Amniotic epithelial cell (primary cell): Measurements from ENCODE around the gene ANKRD63.
A peak's percentile ranks its signal among the peaks of the same experiment; 100 is the strongest.

ENCODE experiments used
- DNase-seq: peaks from one replicate; pipeline ENCODE4 v3.0.0-alpha.2; 2010; ENCODE audit warnings: low read depth

ANKRD63 gene

GRCh38 chr15:40242601-40243000, 40.3 kb downstream of the ANKRD63 start:
- no peak for DNase-seq

- DNase-seq = no peak
Measured at GRCh38 chr15:40242213-40242599, 40.7 kb downstream of the ANKRD63 start.

DNA sequence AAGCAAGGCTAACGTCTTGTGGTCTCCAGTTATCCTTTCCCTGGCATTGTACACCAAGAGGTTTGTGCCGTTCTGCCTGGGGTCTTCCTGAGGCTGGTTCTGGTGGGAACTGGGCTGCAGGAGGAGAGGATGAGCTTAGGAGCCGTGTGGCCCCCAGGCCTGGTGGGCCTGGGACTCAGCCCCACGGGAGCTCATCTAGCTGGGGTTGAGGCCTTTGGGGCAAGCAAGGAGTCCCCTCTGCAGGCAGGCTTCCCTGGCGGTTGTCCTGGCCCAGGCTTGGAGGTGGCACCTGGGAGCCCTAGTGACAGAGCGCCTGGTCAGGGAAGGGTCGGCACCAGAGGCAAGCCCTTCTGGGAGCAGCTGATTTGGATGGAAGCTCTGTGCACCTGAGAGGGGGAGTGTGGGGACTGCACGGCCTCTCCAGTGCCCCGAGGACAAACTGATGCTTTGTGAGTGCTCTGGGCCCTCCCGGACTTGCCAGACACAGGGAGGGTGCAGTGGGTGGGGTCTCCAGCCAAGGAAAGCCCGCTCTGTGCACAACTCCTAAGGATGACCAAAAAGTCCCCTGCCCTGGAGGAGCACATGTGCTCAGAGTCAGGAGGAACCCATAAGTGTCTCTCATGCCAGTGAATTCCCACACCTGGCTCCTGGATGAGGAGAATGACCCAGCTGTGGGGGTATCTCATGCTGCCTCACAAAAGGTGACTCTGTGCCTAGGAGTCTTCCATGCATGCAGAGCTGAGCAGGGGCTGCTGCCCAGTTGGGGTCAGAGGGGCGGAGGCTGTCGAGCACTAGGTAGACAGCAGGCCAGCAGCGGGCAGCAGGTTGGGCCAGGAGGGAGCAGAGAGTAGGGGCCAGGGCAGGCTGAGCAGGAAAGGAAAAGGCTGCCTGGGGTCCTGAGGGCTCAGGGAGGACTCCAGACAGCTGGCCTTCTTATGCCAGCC, 41.3 kb downstream of the ANKRD63 start:
- DNase-seq = no peak

DNA sequence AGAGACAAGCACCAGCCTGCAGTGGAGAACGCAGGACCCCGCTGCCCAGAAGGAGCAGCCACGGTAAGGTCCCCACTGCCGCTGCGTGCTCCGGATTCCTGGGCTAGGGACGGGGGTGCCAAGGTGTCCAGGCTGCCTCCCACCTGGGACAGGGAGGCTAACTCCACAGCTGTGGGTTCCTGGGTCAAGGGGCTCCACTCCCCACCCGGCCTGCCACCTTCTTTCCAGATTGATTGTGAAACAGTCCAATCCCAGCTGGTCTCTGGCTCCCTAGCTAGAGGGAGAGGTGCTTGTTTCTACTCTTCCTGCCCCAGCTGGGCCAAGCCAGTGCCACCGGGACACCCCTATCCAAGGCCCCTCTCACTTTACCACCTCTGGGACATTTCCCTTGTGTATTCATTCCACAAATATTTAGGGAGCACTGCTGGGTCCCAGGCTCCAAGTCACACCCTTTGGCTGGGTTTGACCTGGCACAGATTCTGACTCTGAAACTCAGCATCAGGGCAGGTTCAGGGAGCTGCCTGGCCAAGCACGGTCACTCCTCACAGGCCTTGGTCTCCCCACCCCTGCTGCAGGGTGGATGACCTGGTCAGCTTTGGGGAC, 42.1 kb downstream of the ANKRD63 start:
- DNase-seq = no peak

DNA sequence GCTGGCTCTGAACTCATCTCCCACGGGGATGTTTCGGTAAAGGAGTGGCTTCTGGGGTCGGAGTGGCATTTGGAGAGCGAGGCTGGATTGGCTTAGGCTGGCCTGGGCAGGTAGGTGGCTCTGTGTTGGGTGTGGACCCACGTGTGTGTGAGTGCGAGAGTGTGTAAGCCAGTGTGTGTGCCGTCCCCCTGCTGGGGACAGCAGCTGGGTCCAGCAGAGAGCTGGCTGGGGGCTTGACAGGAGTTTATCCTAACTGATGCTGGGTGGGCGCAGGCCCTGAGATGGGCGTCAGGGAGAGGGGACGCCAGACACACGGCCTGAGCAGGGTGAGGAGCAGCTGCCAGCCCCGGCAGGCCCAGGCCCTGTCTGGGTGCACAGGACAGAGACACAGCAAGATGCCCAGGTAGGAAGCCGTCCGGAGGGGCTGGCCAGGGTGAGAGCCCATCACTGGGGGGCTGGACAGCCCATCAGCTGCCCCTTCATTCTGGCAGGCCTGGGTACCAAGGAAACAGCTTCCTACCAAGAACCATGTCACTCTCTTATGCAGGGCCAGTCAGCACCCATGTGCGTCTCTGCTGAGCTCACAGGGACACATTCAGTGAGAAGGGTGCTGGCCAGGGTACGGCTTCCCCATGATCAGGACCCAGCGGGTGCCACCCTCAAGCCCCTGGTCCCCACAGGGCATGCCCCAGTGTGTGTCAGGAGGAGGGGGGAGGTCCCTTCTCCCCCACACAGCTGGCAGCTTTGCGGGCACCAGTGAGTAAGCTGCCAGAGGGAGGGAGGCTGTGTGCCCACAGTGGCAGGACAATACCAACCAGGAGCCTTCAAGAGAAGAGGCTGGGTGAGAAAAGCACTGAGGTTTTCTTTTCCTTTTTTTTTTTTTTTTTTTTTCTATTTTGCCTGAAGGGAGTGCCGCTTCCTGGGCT, 42.9 kb downstream of the ANKRD63 start:
- DNase-seq = no peak

DNA sequence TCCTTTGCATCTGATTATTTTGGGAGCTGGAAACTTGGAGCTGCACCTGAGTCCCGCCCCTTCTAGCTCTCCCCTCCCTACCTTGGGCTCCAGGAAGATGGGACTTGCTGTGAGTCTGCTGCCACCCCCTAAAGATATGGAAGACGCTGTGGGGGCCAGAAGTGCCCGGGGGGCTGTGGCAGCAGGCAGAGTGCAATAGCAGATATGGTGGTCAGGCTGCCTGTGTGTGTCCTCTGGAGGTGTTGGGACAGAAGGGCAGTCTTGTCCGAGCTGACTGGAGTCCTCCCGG, 43.5 kb downstream of the ANKRD63 start:
- DNase-seq = no peak

GRCh38 chr15:40238532-40239403, 44.1 kb downstream of the ANKRD63 start, which contains the start of gene PAK6:
Gene PAK6, plus strand, starts transcription at chr15:40239063. Its CDS starts 25,723 bp downstream, at chr15:40264786.
- peak; percentile 64 for DNase-seq

DNA sequence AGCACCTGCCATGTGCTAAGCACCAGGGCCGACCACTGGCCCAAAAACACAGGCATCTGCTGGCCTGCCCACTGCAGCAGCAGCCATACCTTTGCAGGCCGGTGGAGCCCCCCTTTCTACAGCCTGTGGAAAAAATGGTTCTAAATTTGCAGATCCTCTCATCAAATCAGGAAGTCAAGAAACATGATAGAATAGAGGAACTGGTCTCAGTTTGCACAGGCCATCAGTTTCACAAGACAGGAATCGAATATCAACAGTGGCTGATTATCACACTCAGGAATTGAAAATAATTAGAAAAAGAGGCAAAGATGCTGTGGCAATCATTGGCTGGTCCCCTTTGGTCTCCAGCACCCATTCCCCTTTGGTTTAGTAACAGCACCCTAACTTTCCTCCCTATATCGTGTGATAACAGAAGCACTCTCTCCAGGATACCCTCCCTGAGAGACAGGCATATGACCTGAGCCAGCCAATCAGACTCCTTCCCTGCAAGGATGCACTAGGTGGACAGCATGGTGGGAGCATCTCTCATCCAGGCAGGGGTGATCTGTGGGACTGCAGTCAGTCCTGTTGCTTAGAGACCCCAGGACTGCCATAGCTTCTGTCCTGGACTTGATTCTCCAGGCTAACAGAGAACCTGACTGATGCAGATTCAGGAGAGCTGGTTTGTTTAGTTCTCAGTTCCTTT, 47.5 kb downstream of the ANKRD63 start:
- no peak for DNase-seq

DNA sequence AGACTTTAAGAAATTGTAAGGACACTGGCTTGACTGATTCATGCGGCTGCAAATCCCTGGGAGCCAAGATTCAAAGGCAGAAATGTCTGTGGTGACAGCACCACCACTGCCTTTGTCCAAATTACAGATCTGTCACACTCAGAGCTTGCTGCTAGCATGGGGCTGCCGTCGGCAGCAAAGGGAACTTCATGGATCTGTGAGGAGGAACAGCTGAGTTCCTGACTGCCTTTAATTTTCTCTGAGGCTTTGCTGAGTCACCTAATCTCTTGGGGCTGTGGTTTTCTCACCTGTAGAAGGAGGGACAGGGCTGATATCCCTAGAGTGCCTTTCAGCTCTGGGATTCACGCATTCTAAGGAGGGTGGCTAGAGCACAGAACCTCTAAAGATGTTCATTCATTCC, 48.1 kb downstream of the ANKRD63 start:
- no peak for DNase-seq

DNA sequence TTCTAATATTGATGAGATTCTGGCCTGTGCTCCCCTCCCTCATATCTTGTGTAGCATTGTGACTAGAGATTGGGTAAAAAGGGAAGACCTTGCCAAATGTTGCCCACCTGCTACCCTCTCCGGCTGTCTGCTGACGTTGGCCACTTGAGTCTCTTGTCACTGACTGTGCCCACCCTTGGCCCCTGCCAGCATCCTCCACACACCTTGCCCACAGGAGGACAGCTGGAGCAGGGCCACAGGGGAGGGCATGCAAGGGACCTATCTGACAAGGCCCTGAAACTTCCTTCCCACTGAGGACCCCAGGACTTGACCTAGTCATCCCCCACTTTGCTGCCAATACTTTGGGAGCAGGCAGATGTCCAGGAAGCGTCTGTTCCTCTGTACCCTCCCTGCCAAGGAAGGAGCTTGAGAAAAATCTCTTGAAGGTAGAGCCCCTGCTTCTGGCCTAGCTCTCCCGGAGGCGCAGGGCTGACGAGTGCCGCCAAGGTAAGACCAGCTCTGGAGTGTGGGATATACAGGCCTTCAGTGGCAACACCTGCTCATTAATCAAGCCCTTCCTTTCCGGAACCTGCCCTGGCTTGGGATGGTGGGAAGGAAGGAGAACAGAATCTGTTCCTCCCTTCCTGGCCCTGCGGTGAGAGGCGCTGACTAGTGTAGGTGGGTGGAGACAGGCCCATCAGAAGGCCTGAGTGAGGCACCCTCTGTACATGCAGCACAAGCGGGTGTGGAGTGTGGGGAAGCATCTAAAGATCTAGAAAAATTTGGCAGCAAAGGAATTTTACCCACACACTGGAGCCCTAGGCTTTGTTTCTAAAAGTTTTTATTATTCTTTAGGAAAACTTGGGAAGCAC, 48.9 kb downstream of the ANKRD63 start:
- peak; percentile 26 for DNase-seq

GRCh38 chr15:40232625-40233070, 50.2 kb downstream of the ANKRD63 start:
- DNase-seq = no peak
